ENCODE measurements around the gene CNR1.

GRCh38 chr6:88167352-88167937, 1.3 kb upstream of the CNR1 start:
- no peak for TF ChIP-seq CTCF (IDR thresholded peaks at IDR 0.05; ENCODE audit: insufficient read depth, low read depth, low read length)
- TF ChIP-seq EZH2 (IDR thresholded peaks at IDR 0.05; ENCODE audit: insufficient read depth, low read length), result peak; percentile 88
